Liver (tissue), 9 donors: ENCODE measurements around the gene TPD52L1. TPM values are rescaled to one million over a fixed set of nuclear protein-coding genes. Genes with fewer than 3 reads are reported as not detected.

Experiments
- DNase-seq: peaks from one replicate; pipeline ENCODE4 v3.0.0-alpha.2; 2017; ENCODE audit warnings: low spot score
- H3K27ac ChIP-seq, 2 donors: one replicate each; pipeline ENCODE4 v1.7.0; 2013; ENCODE audit warnings: inconsistent platforms in 2 of 2, low read length in 2 of 2, control low read depth in 1 of 2, low read depth in 1 of 2, mild to moderate bottlenecking in 1 of 2
- H3K27me3 ChIP-seq, 4 donors: one replicate each; pipeline versions ENCODE4 v1.6.1 to v1.7.0; 2013; ENCODE audit warnings: low read length in 3 of 4, inconsistent platforms in 1 of 4, mild to moderate bottlenecking in 1 of 4, moderate library complexity in 1 of 4; ENCODE audit not compliant: control insufficient read depth in 4 of 4, insufficient read depth in 4 of 4
- H3K36me3 ChIP-seq, 4 donors: one replicate each; pipeline versions ENCODE4 v1.6.1 to v1.7.0; 2013; ENCODE audit warnings: low read length in 3 of 4, mild to moderate bottlenecking in 3 of 4, low read depth in 1 of 4, moderate library complexity in 1 of 4; ENCODE audit not compliant: control insufficient read depth in 4 of 4, insufficient read depth in 3 of 4
- H3K4me1 ChIP-seq, 4 donors: one replicate each; pipeline versions ENCODE4 v1.6.1 to v1.7.0; 2013; ENCODE audit warnings: low read length in 3 of 4, mild to moderate bottlenecking in 3 of 4, moderate library complexity in 1 of 4; ENCODE audit not compliant: control insufficient read depth in 4 of 4, insufficient read depth in 4 of 4
- H3K4me3 ChIP-seq, 3 donors: one replicate each; pipeline versions ENCODE4 v1.6.1 to v1.7.0; 2013; ENCODE audit warnings: low read length in 3 of 3, control low read depth in 1 of 3, low read depth in 1 of 3, mild to moderate bottlenecking in 1 of 3
- H3K9ac ChIP-seq, 2 donors: one replicate each; pipeline ENCODE4 v1.7.0; 2013; ENCODE audit warnings: low read length in 2 of 2, mild to moderate bottlenecking in 2 of 2, moderate library complexity in 2 of 2, control low read depth in 1 of 2, low read depth in 1 of 2
- H3K9me3 ChIP-seq, 4 donors: one replicate each; pipeline versions ENCODE4 v1.6.1 to v1.7.0; 2013; ENCODE audit warnings: low read length in 3 of 4; ENCODE audit not compliant: control insufficient read depth in 4 of 4
- ATF3 ChIP-seq: IDR thresholded peaks from 2 replicates; pipeline ENCODE4 v1.6.1; 2016; ENCODE audit warnings: antibody characterized with exemption
- EGR1 ChIP-seq, 2 donors: IDR thresholded peaks; 2 replicates each; pipeline ENCODE4 v1.6.1; 2016 to 2018; ENCODE audit warnings: antibody characterized with exemption in 2 of 2, low read depth in 2 of 2
- FOXA1 ChIP-seq: IDR thresholded peaks from 2 replicates; pipeline ENCODE4 v1.6.1; 2016; ENCODE audit warnings: antibody characterized with exemption
- FOXA2 ChIP-seq: IDR thresholded peaks from 2 replicates; pipeline ENCODE4 v1.6.1; 2016; ENCODE audit warnings: antibody characterized with exemption
- GABPA ChIP-seq, 2 donors: IDR thresholded peaks in 1 of 2; conservative IDR thresholded peaks in 1 of 2; 2 replicates each; pipeline ENCODE4 v1.6.1; 2016; ENCODE audit warnings: antibody characterized with exemption in 2 of 2, mild to moderate bottlenecking in 1 of 2, moderate library complexity in 1 of 2
- HNF4A ChIP-seq, 2 donors: conservative IDR thresholded peaks; 2 replicates each; pipeline ENCODE4 v1.6.1; 2016; ENCODE audit warnings: antibody characterized with exemption in 2 of 2, mild to moderate bottlenecking in 2 of 2
- HNF4G ChIP-seq: IDR thresholded peaks from 2 replicates; pipeline ENCODE4 v1.6.1; 2016; ENCODE audit warnings: antibody characterized with exemption
- JUND ChIP-seq, 2 donors: IDR thresholded peaks; 2 replicates each; pipeline ENCODE4 v1.6.1; 2016; ENCODE audit warnings: antibody characterized with exemption in 2 of 2
- NR2F2 ChIP-seq: IDR thresholded peaks from 2 replicates; pipeline ENCODE4 v1.6.1; 2016; ENCODE audit warnings: antibody characterized with exemption
- RAD21 ChIP-seq, 2 donors: IDR thresholded peaks; 2 replicates each; pipeline ENCODE4 v1.6.1; 2016; ENCODE audit warnings: antibody characterized with exemption in 2 of 2, mild to moderate bottlenecking in 2 of 2
- RXRA ChIP-seq, 2 donors: IDR thresholded peaks; 2 replicates each; pipeline ENCODE4 v1.6.1; 2017 to 2018; ENCODE audit warnings: antibody characterized with exemption in 2 of 2, mild to moderate bottlenecking in 1 of 2
- SP1 ChIP-seq: IDR thresholded peaks from 2 replicates; pipeline ENCODE4 v1.6.1; 2018; ENCODE audit warnings: antibody characterized with exemption, mild to moderate bottlenecking
- TAF1 ChIP-seq: conservative IDR thresholded peaks from 2 replicates; pipeline ENCODE4 v1.6.1; 2016; ENCODE audit warnings: antibody characterized with exemption, mild to moderate bottlenecking
- YY1 ChIP-seq: IDR thresholded peaks from 2 replicates; pipeline ENCODE4 v1.6.1; 2016; ENCODE audit warnings: antibody characterized with exemption, mild to moderate bottlenecking
- WGBS: extraction: QIAGEN DNeasy Blood & Tissue Kit; methylation state at CpG from one replicate; pipeline ENCODE4 v1.1.7; 2013; 5-methylcytosine and 5-hydroxymethylcytosine counted together
- polyA plus RNA-seq, 2 donors: library from polyadenylated mRNA; stranded (reverse) in 1 of 2; unstranded in 1 of 2; fragments of 200-250 nt in 1 of 2; fragments of >200 nt in 1 of 2; fragmentation: Nextera tagmentation in 1 of 2; extraction: Ambion mirVana in 1 of 2; gene quantifications; one replicate each; pipeline versions ENCODE4 v1.2.1 to v1.2.3, GENCODE V29; 2013 to 2015
- total RNA-seq, 2 donors: library from RNA; depleted of rRNA; stranded (reverse); fragments of >200 nt; gene quantifications; one replicate each; pipeline ENCODE4 v1.2.3, GENCODE V29; 2014
- TF ChIP-seq, protein P1 (sequence below): IDR thresholded peaks from 2 replicates; pipeline ENCODE4 v1.6.1; 2016; ENCODE audit warnings: antibody characterized with exemption, mild to moderate bottlenecking
- TF ChIP-seq, protein P2 (sequence below): IDR thresholded peaks from 2 replicates; pipeline ENCODE4 v1.6.1; 2016; ENCODE audit warnings: antibody characterized with exemption
- TF ChIP-seq, protein P3 (sequence below): fragments of 150-350 bp; IDR thresholded peaks from 2 replicates; pipeline ENCODE4 v1.5.1; 2017; ENCODE audit warnings: improper control_type of control experiment, low read depth, low read length; ENCODE audit not compliant: missing input control
- TF ChIP-seq, protein P4 (sequence below): IDR thresholded peaks from 2 replicates; pipeline ENCODE4 v1.6.1; 2016; ENCODE audit warnings: antibody characterized with exemption
- donor health status: healthy.
- donor health status: healthy.
- donor health status: healthy.
- donor health status: healthy.
- donor health status: healthy.

The TPD52L1 gene
- total and polyA plus RNA-seq, 4 donors, result 8.9 to 66.4 (median 56.6) TPM

DNA sequence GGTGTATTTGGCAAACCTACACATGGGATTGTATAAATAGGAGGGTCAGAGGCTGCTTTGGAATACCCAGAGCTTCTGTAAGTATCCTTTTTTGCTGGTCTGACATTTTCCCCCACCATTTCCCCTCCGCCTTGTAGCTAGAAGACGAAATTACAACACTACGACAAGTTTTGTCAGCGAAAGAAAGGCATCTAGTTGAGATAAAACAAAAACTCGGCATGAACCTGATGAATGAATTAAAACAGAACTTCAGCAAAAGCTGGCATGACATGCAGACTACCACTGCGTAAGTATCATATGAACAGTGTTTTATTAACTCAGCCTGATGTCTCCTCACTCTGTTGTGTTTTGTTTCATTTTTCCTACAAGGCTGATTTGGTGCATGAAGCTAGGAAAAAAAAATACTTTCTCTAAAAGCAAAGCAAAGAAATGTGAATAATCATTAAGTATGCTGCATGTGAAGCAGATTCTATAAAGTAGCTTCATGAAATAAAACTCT, 75.5 kb downstream of the TPD52L1 start:
- WGBS, result 86% methylated on average over 6 of the region's 6 CpGs
- TF ChIP-seq, protein P1, sequence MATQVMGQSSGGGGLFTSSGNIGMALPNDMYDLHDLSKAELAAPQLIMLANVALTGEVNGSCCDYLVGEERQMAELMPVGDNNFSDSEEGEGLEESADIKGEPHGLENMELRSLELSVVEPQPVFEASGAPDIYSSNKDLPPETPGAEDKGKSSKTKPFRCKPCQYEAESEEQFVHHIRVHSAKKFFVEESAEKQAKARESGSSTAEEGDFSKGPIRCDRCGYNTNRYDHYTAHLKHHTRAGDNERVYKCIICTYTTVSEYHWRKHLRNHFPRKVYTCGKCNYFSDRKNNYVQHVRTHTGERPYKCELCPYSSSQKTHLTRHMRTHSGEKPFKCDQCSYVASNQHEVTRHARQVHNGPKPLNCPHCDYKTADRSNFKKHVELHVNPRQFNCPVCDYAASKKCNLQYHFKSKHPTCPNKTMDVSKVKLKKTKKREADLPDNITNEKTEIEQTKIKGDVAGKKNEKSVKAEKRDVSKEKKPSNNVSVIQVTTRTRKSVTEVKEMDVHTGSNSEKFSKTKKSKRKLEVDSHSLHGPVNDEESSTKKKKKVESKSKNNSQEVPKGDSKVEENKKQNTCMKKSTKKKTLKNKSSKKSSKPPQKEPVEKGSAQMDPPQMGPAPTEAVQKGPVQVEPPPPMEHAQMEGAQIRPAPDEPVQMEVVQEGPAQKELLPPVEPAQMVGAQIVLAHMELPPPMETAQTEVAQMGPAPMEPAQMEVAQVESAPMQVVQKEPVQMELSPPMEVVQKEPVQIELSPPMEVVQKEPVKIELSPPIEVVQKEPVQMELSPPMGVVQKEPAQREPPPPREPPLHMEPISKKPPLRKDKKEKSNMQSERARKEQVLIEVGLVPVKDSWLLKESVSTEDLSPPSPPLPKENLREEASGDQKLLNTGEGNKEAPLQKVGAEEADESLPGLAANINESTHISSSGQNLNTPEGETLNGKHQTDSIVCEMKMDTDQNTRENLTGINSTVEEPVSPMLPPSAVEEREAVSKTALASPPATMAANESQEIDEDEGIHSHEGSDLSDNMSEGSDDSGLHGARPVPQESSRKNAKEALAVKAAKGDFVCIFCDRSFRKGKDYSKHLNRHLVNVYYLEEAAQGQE, result no peak
- TF ChIP-seq RAD21 (IDR thresholded peaks at IDR 0.05), result no peak
- no peak for TF ChIP-seq HNF4A (conservative IDR thresholded peaks at IDR 0.05)
- TF ChIP-seq, protein P2, sequence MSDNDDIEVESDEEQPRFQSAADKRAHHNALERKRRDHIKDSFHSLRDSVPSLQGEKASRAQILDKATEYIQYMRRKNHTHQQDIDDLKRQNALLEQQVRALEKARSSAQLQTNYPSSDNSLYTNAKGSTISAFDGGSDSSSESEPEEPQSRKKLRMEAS, result no peak
- TF ChIP-seq FOXA1, result no peak
- no peak for TF ChIP-seq ATF3
- no peak for TF ChIP-seq NR2F2
- TF ChIP-seq SP1, result no peak
- no peak for TF ChIP-seq FOXA2
- no peak for TF ChIP-seq YY1
- TF ChIP-seq EGR1 (IDR thresholded peaks at IDR 0.05; ENCODE audit: low read depth in 2 of 2), result no peak
- TF ChIP-seq JUND (IDR thresholded peaks at IDR 0.05), result no peak
- TF ChIP-seq RXRA (IDR thresholded peaks at IDR 0.05), result no peak
- no peak for TF ChIP-seq GABPA (IDR thresholded peaks at IDR 0.05 in 1 of 2, conservative IDR thresholded peaks at IDR 0.05 in 1 of 2)
- TF ChIP-seq, protein P3, sequence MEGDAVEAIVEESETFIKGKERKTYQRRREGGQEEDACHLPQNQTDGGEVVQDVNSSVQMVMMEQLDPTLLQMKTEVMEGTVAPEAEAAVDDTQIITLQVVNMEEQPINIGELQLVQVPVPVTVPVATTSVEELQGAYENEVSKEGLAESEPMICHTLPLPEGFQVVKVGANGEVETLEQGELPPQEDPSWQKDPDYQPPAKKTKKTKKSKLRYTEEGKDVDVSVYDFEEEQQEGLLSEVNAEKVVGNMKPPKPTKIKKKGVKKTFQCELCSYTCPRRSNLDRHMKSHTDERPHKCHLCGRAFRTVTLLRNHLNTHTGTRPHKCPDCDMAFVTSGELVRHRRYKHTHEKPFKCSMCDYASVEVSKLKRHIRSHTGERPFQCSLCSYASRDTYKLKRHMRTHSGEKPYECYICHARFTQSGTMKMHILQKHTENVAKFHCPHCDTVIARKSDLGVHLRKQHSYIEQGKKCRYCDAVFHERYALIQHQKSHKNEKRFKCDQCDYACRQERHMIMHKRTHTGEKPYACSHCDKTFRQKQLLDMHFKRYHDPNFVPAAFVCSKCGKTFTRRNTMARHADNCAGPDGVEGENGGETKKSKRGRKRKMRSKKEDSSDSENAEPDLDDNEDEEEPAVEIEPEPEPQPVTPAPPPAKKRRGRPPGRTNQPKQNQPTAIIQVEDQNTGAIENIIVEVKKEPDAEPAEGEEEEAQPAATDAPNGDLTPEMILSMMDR, result no peak
- TF ChIP-seq, protein P4, sequence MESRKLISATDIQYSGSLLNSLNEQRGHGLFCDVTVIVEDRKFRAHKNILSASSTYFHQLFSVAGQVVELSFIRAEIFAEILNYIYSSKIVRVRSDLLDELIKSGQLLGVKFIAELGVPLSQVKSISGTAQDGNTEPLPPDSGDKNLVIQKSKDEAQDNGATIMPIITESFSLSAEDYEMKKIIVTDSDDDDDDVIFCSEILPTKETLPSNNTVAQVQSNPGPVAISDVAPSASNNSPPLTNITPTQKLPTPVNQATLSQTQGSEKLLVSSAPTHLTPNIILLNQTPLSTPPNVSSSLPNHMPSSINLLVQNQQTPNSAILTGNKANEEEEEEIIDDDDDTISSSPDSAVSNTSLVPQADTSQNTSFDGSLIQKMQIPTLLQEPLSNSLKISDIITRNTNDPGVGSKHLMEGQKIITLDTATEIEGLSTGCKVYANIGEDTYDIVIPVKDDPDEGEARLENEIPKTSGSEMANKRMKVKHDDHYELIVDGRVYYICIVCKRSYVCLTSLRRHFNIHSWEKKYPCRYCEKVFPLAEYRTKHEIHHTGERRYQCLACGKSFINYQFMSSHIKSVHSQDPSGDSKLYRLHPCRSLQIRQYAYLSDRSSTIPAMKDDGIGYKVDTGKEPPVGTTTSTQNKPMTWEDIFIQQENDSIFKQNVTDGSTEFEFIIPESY, result no peak
- TF ChIP-seq HNF4G, result no peak
- no peak for TF ChIP-seq TAF1
- H3K27ac ChIP-seq, result no peak overlapping the region
- no peaks in the 10 kb centered on the region for H3K4me1 ChIP-seq
- H3K9ac ChIP-seq, result no peak overlapping the region
- no peaks in the 10 kb centered on the region for H3K27me3 ChIP-seq
- DNase-seq, result no peak
- no peaks in the 10 kb centered on the region for H3K36me3 ChIP-seq
- no peak overlapping the region for H3K4me3 ChIP-seq
- H3K9me3 ChIP-seq, result no peaks in the 10 kb centered on the region
